ENCODE data around the gene PELI2.

Gene PELI2

GRCh38 chr14:56268039-56268438, 149.8 kb downstream of the PELI2 start:
- Histone ChIP-seq H3K27ac (no peak overlapping the region), H3K27me3 (no peaks in the 10 kb centered on the region), H3K9me3 (no peaks in the 10 kb centered on the region), H3K4me3 (ENCODE audit: low read depth in 1 of 2, low read length in 1 of 2) (no peak overlapping the region), H3K4me1 (ENCODE audit: control insufficient read depth in 1 of 2, insufficient read depth in 1 of 2, low read depth in 1 of 2, low read length in 1 of 2) (peaks cover 5 to 9% of the 10 kb centered on the region in 2 experiments), H3K36me3 (no peaks in the 10 kb centered on the region)
- no peak for TF ChIP-seq CTCF (IDR thresholded peaks at IDR 0.05)

GRCh38 chr14:56268673-56269072, 150.5 kb downstream of the PELI2 start:
- H3K36me3 ChIP-seq, result no peaks in the 10 kb centered on the region
- H3K27me3 ChIP-seq, result no peaks in the 10 kb centered on the region
- peaks cover 5 to 9% of the 10 kb centered on the region in 2 experiments for H3K4me1 ChIP-seq (ENCODE audit: control insufficient read depth in 1 of 2, insufficient read depth in 1 of 2, low read depth in 1 of 2, low read length in 1 of 2)
- no peak overlapping the region for H3K27ac ChIP-seq
- TF ChIP-seq CTCF (IDR thresholded peaks at IDR 0.05), result no peak
- H3K4me3 ChIP-seq (ENCODE audit: low read depth in 1 of 2, low read length in 1 of 2), result no peak overlapping the region
- H3K9me3 ChIP-seq, result no peaks in the 10 kb centered on the region

DNA sequence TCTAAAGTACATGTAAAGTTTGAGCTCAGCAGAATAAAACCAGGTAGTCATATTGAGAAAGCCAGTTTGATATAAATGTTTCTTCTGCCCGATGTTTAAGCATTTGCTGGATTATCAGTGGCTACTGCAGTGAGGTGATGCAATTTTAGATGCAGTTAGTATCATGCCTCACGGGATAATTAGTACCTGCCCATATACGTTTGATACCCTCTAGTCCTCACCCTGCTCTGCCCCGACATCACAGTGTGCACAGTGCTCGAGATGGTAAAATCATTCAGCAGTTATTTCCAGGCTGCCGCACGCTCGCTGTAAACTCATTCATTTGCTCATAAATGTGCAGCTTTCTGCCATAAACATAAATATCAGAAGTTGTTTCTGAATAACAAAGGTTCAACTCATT, 152.7 kb downstream of the PELI2 start:
- Histone ChIP-seq H3K27me3 (no peaks in the 10 kb centered on the region), H3K36me3 (no peaks in the 10 kb centered on the region), H3K9me3 (no peaks in the 10 kb centered on the region), H3K4me1 (ENCODE audit: control insufficient read depth in 1 of 2, insufficient read depth in 1 of 2, low read depth in 1 of 2, low read length in 1 of 2) (no peaks in the 10 kb centered on the region), H3K4me3 (ENCODE audit: low read depth in 1 of 2, low read length in 1 of 2) (no peak overlapping the region), H3K27ac (no peak overlapping the region)
- no peak for TF ChIP-seq CTCF (IDR thresholded peaks at IDR 0.05)

DNA sequence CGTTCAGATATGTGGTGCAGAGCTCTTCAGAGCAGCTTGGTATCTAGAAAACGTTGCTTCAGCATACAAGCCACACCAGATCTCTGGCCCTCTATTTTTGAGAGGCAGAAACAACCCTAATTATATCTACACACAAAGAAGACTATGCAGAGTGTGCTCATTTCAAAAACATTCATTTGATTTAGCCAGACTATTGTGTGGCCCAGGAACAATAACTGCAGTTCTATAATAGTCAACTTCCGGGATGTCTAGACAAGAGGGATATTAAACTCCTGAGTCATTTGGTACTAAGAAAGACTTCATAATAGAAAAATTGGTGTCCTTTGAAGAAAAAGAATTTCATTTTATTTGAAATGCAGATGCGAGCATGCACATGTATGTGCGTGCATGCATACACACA, 153.8 kb downstream of the PELI2 start:
- no peak for TF ChIP-seq CTCF (IDR thresholded peaks at IDR 0.05)
- Histone ChIP-seq H3K9me3 (no peaks in the 10 kb centered on the region), H3K4me1 (ENCODE audit: control insufficient read depth in 1 of 2, insufficient read depth in 1 of 2, low read depth in 1 of 2, low read length in 1 of 2) (no peaks in the 10 kb centered on the region), H3K27ac (no peak overlapping the region), H3K4me3 (ENCODE audit: low read depth in 1 of 2, low read length in 1 of 2) (no peak overlapping the region), H3K27me3 (no peaks in the 10 kb centered on the region), H3K36me3 (no peaks in the 10 kb centered on the region)

DNA sequence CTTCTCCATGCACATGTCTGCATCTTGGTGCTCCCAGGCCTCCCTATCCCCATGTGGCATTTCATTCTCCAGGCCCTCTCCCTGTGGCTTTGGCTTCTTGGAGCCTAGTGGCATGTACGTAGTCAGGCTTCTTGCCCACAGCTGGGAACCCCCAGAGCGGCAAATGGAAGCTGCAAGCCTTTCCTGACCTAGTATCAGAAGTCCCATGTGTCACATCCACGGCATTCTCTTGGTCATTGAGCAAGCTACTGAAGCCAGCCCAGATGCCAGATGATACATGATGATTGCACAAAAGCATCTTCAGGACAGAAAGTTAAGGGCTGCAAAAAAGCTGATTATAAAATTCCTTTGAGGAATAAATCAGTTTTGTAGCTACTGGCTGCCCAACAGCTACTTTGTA, 154.9 kb downstream of the PELI2 start:
- no peaks in the 10 kb centered on the region for H3K4me1 ChIP-seq (ENCODE audit: control insufficient read depth in 1 of 2, insufficient read depth in 1 of 2, low read depth in 1 of 2, low read length in 1 of 2)

More for the DNA sequence above, 154.9 kb downstream of the PELI2 start:
- no peaks in the 10 kb centered on the region for H3K9me3 ChIP-seq
- H3K27me3 ChIP-seq, result no peaks in the 10 kb centered on the region
- no peak overlapping the region for H3K27ac ChIP-seq
- H3K4me3 ChIP-seq (ENCODE audit: low read depth in 1 of 2, low read length in 1 of 2), result no peak overlapping the region
- H3K36me3 ChIP-seq, result no peaks in the 10 kb centered on the region
- no peak for TF ChIP-seq CTCF (IDR thresholded peaks at IDR 0.05)
